SU-DHL-6 (cell line): Measurements from ENCODE around the gene KCNJ1.

Experiments used
- CTCF ChIP-seq: fragments of 200-600 bp; sonication (generic); IDR thresholded peaks from one replicate; pipeline ENCODE4 v1.5.1; 2017; ENCODE audit warnings: antibody characterized with exemption, mild to moderate bottlenecking, low read length, moderate library complexity; ENCODE audit not compliant: insufficient read depth, poor library complexity, severe bottlenecking
- EZH2phosphoT487 ChIP-seq: fragments of 200-600 bp; sonication (generic), shearing (Covaris generic); conservative IDR thresholded peaks from 2 replicates; pipeline ENCODE4 v1.6.1; 2018; ENCODE audit warnings: mild to moderate bottlenecking, antibody characterized with exemption, low read length, moderate library complexity, mixed read lengths

- TF ChIP-seq CTCF (no peak), EZH2phosphoT487 (no peak)
Measured at GRCh38 chr11:128804481-128804880, 62.6 kb downstream of the KCNJ1 start.
